A549 (cell line): ENCODE measurements around the gene C12orf43. TPM values are rescaled to one million over a fixed set of nuclear protein-coding genes. Genes with fewer than 3 reads are reported as not detected.

Source experiments
- ATAC-seq, 2 experiments: fragments of 200-7000 bp in 1 of 2; fragments of >200 bp in 1 of 2; cut with Nextera tagmentation in 1 of 2; cut with Tn5 transposase in 1 of 2; 3 replicates each; pipeline versions ENCODE4 v1.8.0 to v1.9.1; 2018 to 2020; ENCODE audit warnings: mild to moderate bottlenecking in 1 of 2, moderate library complexity in 1 of 2
- CTCF ChIA-PET: fragments of 300-600 bp; sonication (Branson Sonifier 250); formaldehyde crosslinking; extraction: SDS; loops from one replicate; lab custom pipeline; 2021; ENCODE audit warnings: antibody characterized with exemption, inconsistent platforms; lab: Yijun Ruan, JAX
- POLR2A ChIA-PET: fragments of 350-600 bp; formaldehyde crosslinking; extraction: SDS; loops from one replicate; lab custom pipeline; 2021; ENCODE audit warnings: antibody characterized with exemption, inconsistent platforms; lab: Yijun Ruan, JAX
- DNase-seq, 2 experiments: peaks; one replicate each; pipeline versions ENCODE4 v3.0.0 to v3.0.0-alpha.2; 2011 to 2016; ENCODE audit warnings: low read depth in 1 of 2, low spot score in 1 of 2
- FAIRE-seq: peaks from 2 replicates; lab custom pipeline; 2011; peaks lifted over from hg19 to GRCh38; lab: Jason Lieb, UNC
- H3K27ac ChIP-seq, 2 experiments: fragments of >200 bp; sonication (Bioruptor Twin); formaldehyde crosslinking; 3 replicates each; pipeline ENCODE4 v1.5.1; 2016 to 2017
- H3K4me1 ChIP-seq: fragments of >200 bp; sonication (Bioruptor Twin); formaldehyde crosslinking; 3 replicates; pipeline ENCODE4 v1.6.1; 2016
- H3K4me2 ChIP-seq: fragments of >200 bp; sonication (Bioruptor Twin); formaldehyde crosslinking; 3 replicates; pipeline ENCODE4 v1.6.1; 2016
- H3K4me3 ChIP-seq: fragments of >200 bp; sonication (Bioruptor Twin); formaldehyde crosslinking; 3 replicates; pipeline ENCODE4 v1.5.1; 2016
- H3K9me3 ChIP-seq: fragments of >200 bp; sonication (Bioruptor Twin); formaldehyde crosslinking; 3 replicates; pipeline ENCODE4 v1.6.1; 2016
- CBX2 ChIP-seq: fragments of 200-600 bp; sonication (generic); IDR thresholded peaks from 2 replicates; pipeline ENCODE4 v1.6.1; 2016; ENCODE audit warnings: low read depth, mild to moderate bottlenecking, borderline replicate concordance
- EP300 ChIP-seq, 2 experiments: fragments of >200 bp; sonication (Bioruptor Twin); formaldehyde crosslinking; IDR thresholded peaks; 2 replicates in 1 of 2; 3 replicates in 1 of 2; pipeline ENCODE4 v1.6.1; 2016 to 2017
- HES2 ChIP-seq: fragments of >200 bp; sonication (Bioruptor Twin); formaldehyde crosslinking; IDR thresholded peaks from 2 replicates; pipeline ENCODE4 v1.6.1; 2016
- HMGXB4 ChIP-seq: fragments of 250-450 bp; sonication (Bioruptor Pico); IDR thresholded peaks from 2 replicates; pipeline ENCODE4 v1.5.0; 2021; ENCODE audit warnings: mild to moderate bottlenecking, moderate library complexity, borderline replicate concordance
- HOXB13 ChIP-seq: fragments of 250-450 bp; sonication (Bioruptor Pico); IDR thresholded peaks from 2 replicates; pipeline ENCODE4 v1.5.0; 2020; ENCODE audit warnings: low read depth, mild to moderate bottlenecking, moderate library complexity
- JUN ChIP-seq, 2 experiments: fragments of >200 bp; sonication (Bioruptor Twin); formaldehyde crosslinking; IDR thresholded peaks; 2 replicates in 1 of 2; 3 replicates in 1 of 2; pipeline ENCODE4 v1.6.1; 2016 to 2017
- JUNB ChIP-seq: fragments of >200 bp; sonication (Bioruptor Twin); formaldehyde crosslinking; IDR thresholded peaks from 2 replicates; pipeline ENCODE4 v1.6.1; 2016
- KDM5A ChIP-seq: fragments of 200-600 bp; sonication (generic); IDR thresholded peaks from 2 replicates; pipeline ENCODE4 v1.6.1; 2016; ENCODE audit warnings: antibody characterized with exemption, mild to moderate bottlenecking
- MAZ ChIP-seq: fragments of 150-350 bp; IDR thresholded peaks from 2 replicates; pipeline ENCODE4 v1.6.1; 2014; ENCODE audit warnings: antibody characterized with exemption, low read depth, low read length, borderline replicate concordance
- NFE2L2 ChIP-seq: fragments of 150-350 bp; conservative IDR thresholded peaks from 2 replicates; pipeline ENCODE4 v1.6.1; 2014; ENCODE audit warnings: low read length
- NPAS2 ChIP-seq: fragments of 250-450 bp; sonication (Bioruptor Pico); IDR thresholded peaks from 2 replicates; pipeline ENCODE4 v1.8.0; 2022; ENCODE audit warnings: mild to moderate bottlenecking, moderate library complexity, borderline replicate concordance
- POLR2AphosphoS2 ChIP-seq: conservative IDR thresholded peaks from 2 replicates; pipeline ENCODE4 v1.6.1; 2012; ENCODE audit warnings: low read length, improper control_type of control experiment, inconsistent platforms
- SREBF2 ChIP-seq: fragments of 450-650 bp; IDR thresholded peaks from 2 replicates; pipeline ENCODE4 v1.6.1; 2014; ENCODE audit warnings: mild to moderate bottlenecking, moderate library complexity
- TFCP2L1 ChIP-seq: fragments of 250-450 bp; sonication (Bioruptor Pico); IDR thresholded peaks from 2 replicates; pipeline ENCODE4 v1.5.0; 2021; ENCODE audit warnings: mild to moderate bottlenecking
- ZC3H11A ChIP-seq: fragments of 450-650 bp; IDR thresholded peaks from 2 replicates; pipeline ENCODE4 v1.6.1; 2014; ENCODE audit warnings: antibody characterized with exemption, mild to moderate bottlenecking
- ZFP36 ChIP-seq: fragments of 450-650 bp; IDR thresholded peaks from 2 replicates; pipeline ENCODE4 v1.6.1; 2014; ENCODE audit warnings: borderline replicate concordance; ENCODE audit not compliant: partially characterized antibody
- ZNF302 ChIP-seq: fragments of 250-450 bp; sonication (Bioruptor Pico); IDR thresholded peaks from 2 replicates; pipeline ENCODE4 v1.9.0; 2021; ENCODE audit warnings: inconsistent platforms, mild to moderate bottlenecking, moderate library complexity
- WGBS: methylation state at CpG from one replicate; pipeline ENCODE4 v1.1.6; 2017; ENCODE audit errors: missing lambda C conversion rate; 5-methylcytosine and 5-hydroxymethylcytosine counted together
- polyA plus RNA-seq, 4 experiments: library from polyadenylated mRNA; depleted of rRNA in 3 of 4; stranded (reverse); fragments of >200 nt; fragmentation: RNase III in 1 of 4; extraction: RNeasy Plus Mini Kit Qiagen cat#74134 plus additional on column Dnase treatment in 1 of 4; gene quantifications; 2 replicates in 3 of 4; 3 replicates in 1 of 4; pipeline ENCODE4 v1.2.3, GENCODE V29; 2011 to 2017
- TF ChIP-seq, protein P1 (sequence below): fragments of 250-450 bp; sonication (Bioruptor Pico); IDR thresholded peaks from 2 replicates; pipeline ENCODE4 v1.5.0; 2020; ENCODE audit warnings: low read depth, mild to moderate bottlenecking, moderate library complexity
- TF ChIP-seq, protein P2 (sequence below): IDR thresholded peaks from 2 replicates; pipeline ENCODE4 v1.6.1; 2012

The C12orf43 gene
- polyA plus RNA-seq, 2 of the 4 experiments (the other 2 are of a cell fraction): 20.0 to 20.5 TPM

DNA sequence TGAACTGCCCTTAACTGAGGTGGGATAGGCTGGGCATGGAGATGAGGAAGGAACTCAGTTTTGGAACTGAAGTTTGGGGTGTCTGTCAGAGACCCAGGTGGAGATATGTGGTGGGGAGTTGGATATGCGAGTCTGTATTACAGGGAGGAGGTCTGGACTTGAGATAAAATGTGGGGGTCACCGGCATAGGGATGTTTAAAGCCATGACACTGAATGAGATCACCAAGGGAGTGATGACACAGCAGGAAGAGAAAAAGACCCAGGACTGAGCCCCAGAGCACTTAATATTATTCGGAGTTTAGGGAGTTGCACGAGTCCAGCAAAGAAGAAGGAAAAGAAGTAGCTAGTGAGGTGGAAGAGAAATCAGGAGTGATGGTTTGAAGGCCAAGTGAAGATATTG is 26.8 kb upstream of the C12orf43 start:
- Histone ChIP-seq H3K4me3 (no peak overlapping the region), H3K4me1 (no peaks in the 10 kb centered on the region), H3K4me2 (no peak overlapping the region), H3K9me3 (no peaks in the 10 kb centered on the region), H3K27ac (no peak overlapping the region)
- TF ChIP-seq NFE2L2 (0 out of 2 replicates have a peak, but pooled peaks have one; percentile 6), ZFP36 (no peak)
- FAIRE-seq (no peak), ATAC-seq (no peak), DNase-seq (no peak)
- 35% methylated on average over 4 of the region's 4 CpGs for WGBS
- POLR2A ChIA-PET: no interaction called here
- CTCF ChIA-PET: interaction anchor here (0.6 kb wide), 2 partner anchors 67 kb away, joined by 3 to 4 read pairs; no protein-coding TSS in a partner anchor

DNA sequence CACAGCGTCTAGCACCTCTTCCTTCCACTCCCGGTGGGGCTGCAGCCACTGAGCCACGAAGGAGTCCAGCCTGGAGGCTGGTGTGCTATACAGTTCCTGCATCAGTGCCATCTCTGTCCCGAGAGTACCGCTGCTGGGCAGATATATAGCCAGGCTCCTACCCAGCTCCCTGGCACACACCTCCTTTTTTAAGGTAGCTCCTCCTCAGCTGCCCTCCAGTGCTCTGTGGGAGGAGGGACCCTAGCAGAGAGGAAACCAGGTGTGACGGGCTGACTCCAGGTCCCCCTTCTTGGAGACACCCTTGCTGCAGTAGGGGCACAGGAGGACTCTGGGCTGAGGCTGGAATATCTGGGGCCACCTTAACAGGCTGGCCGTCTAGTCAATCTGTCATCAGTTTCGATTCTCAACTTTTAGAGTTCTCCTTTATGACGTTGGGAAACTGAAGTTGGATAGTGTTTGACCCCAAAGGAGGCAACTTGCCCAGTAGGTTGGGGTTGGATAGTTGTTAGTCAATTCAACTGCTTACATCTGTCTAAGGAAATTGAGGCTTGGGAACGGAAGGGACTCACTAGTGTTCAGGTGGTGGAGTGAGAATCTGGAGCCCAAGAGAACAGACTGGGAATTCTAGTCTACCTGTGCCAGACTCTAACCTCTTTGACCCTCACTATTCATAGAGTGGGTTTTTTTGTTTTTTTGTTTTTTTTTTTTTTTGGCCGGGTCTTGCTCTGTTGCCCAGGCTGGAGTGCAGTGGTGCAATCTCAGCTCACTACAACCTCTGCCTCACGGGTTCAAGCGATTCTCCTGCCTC is 22.8 kb upstream of the C12orf43 start, which contains the start of gene OASL:
Gene OASL (minus strand): TSS at position 386 of the 808 bp plus-strand sequence. CDS start 275 bp downstream, at position 111.
- ChIA-PET POLR2A (no interaction called here), CTCF (interaction anchor here (1.0 to 1.2 kb wide), 2 partner anchors 12 to 67 kb away, joined by 3 read pairs; no protein-coding TSS in a partner anchor)
- H3K27ac ChIP-seq: peak within 1 kb of the TSS; percentile 34 to 79
- H3K4me1 ChIP-seq: peaks cover 15% of the 10 kb centered on the region
- 11% methylated on average over 13 of the region's 13 CpGs for WGBS
- no peaks in the 10 kb centered on the region for H3K9me3 ChIP-seq
- TF ChIP-seq, protein P1, sequence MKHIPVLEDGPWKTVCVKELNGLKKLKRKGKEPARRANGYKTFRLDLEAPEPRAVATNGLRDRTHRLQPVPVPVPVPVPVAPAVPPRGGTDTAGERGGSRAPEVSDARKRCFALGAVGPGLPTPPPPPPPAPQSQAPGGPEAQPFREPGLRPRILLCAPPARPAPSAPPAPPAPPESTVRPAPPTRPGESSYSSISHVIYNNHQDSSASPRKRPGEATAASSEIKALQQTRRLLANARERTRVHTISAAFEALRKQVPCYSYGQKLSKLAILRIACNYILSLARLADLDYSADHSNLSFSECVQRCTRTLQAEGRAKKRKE: no peak
- TF ChIP-seq MAZ (no peak), TFCP2L1 (CRISPR knock-in tag) (no peak), KDM5A (no peak), HOXB13 (CRISPR knock-in tag) (no peak), EP300 (IDR thresholded peaks at IDR 0.05) (no peak), NPAS2 (CRISPR knock-in tag) (no peak), ZNF302 (CRISPR knock-in tag) (no peak), ZC3H11A (no peak), JUN (IDR thresholded peaks at IDR 0.05) (no peak), HMGXB4 (CRISPR knock-in tag) (no peak), SREBF2 (no peak), HES2 (no peak), POLR2AphosphoS2 (no peak), JUNB (no peak), CBX2 (no peak), ZFP36 (no peak)
- TF ChIP-seq, protein P2, sequence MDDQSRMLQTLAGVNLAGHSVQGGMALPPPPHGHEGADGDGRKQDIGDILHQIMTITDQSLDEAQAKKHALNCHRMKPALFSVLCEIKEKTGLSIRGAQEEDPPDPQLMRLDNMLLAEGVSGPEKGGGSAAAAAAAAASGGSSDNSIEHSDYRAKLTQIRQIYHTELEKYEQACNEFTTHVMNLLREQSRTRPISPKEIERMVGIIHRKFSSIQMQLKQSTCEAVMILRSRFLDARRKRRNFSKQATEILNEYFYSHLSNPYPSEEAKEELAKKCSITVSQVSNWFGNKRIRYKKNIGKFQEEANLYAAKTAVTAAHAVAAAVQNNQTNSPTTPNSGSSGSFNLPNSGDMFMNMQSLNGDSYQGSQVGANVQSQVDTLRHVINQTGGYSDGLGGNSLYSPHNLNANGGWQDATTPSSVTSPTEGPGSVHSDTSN: no peak
- FAIRE-seq: no peak
- H3K4me2 ChIP-seq: peak within 1 kb of the TSS; percentile 98
- DNase-seq: peak in 1 of 2 experiments; percentile 55
- ATAC-seq: peak; percentile 85 to 90
- peak within 1 kb of the TSS; percentile 50 for H3K4me3 ChIP-seq
